ENCODE results near the gene CACNB2.

The CACNB2 gene

GRCh38 chr10:18325889-18326531 lies 185.8 kb downstream of the CACNB2 start:
- DNase-seq (ENCODE audit: insufficient read length, low spot score) (no peak), FAIRE-seq (no peak)
- TF ChIP-seq POLR2AphosphoS5 (IDR thresholded peaks at IDR 0.05; ENCODE audit: low read depth, low read length) (no peak), POLR2A (IDR thresholded peaks at IDR 0.05; ENCODE audit: low read depth, low read length) (no peak), PAX5 (IDR thresholded peaks at IDR 0.05; ENCODE audit: insufficient read depth, low read length, severe bottlenecking) (no peak), TAF1 (IDR thresholded peaks at IDR 0.05; ENCODE audit: low read depth, low read length) (no peak), SPI1 (IDR thresholded peaks at IDR 0.05; ENCODE audit: low read depth, low read length) (no peak), POU2F2 (IDR thresholded peaks at IDR 0.05; ENCODE audit: low read depth, low read length) (no peak)

- FAIRE-seq, result no peak
- no peak for DNase-seq (ENCODE audit: insufficient read length, low spot score)
- TF ChIP-seq POU2F2 (IDR thresholded peaks at IDR 0.05; ENCODE audit: low read depth, low read length) (no peak), PAX5 (IDR thresholded peaks at IDR 0.05; ENCODE audit: insufficient read depth, low read length, severe bottlenecking) (no peak), POLR2AphosphoS5 (IDR thresholded peaks at IDR 0.05; ENCODE audit: low read depth, low read length) (no peak), SPI1 (IDR thresholded peaks at IDR 0.05; ENCODE audit: low read depth, low read length) (no peak), POLR2A (IDR thresholded peaks at IDR 0.05; ENCODE audit: low read depth, low read length) (no peak), TAF1 (IDR thresholded peaks at IDR 0.05; ENCODE audit: low read depth, low read length) (no peak)
Observed at GRCh38 chr10:18328941-18329340, 188.7 kb downstream of the CACNB2 start.

GRCh38 chr10:18332048-18332447 lies 191.8 kb downstream of the CACNB2 start:
- FAIRE-seq (no peak), DNase-seq (ENCODE audit: insufficient read length, low spot score) (no peak)
- no peak for TF ChIP-seq POU2F2 (IDR thresholded peaks at IDR 0.05; ENCODE audit: low read depth, low read length)
- TF ChIP-seq POLR2A (IDR thresholded peaks at IDR 0.05; ENCODE audit: low read depth, low read length), result no peak
- TF ChIP-seq POLR2AphosphoS5 (IDR thresholded peaks at IDR 0.05; ENCODE audit: low read depth, low read length), result no peak
- TF ChIP-seq SPI1 (IDR thresholded peaks at IDR 0.05; ENCODE audit: low read depth, low read length), result no peak
- no peak for TF ChIP-seq PAX5 (IDR thresholded peaks at IDR 0.05; ENCODE audit: insufficient read depth, low read length, severe bottlenecking)
- no peak for TF ChIP-seq TAF1 (IDR thresholded peaks at IDR 0.05; ENCODE audit: low read depth, low read length)

- DNase-seq (ENCODE audit: insufficient read length, low spot score) (no peak), FAIRE-seq (no peak)
- TF ChIP-seq SPI1 (IDR thresholded peaks at IDR 0.05; ENCODE audit: low read depth, low read length) (no peak), POLR2AphosphoS5 (IDR thresholded peaks at IDR 0.05; ENCODE audit: low read depth, low read length) (no peak), TAF1 (IDR thresholded peaks at IDR 0.05; ENCODE audit: low read depth, low read length) (no peak), POU2F2 (IDR thresholded peaks at IDR 0.05; ENCODE audit: low read depth, low read length) (no peak), PAX5 (IDR thresholded peaks at IDR 0.05; ENCODE audit: insufficient read depth, low read length, severe bottlenecking) (no peak), POLR2A (IDR thresholded peaks at IDR 0.05; ENCODE audit: low read depth, low read length) (no peak)
Observed at GRCh38 chr10:18332484-18332883, 192.3 kb downstream of the CACNB2 start.

GRCh38 chr10:18333621-18334020 lies 193.4 kb downstream of the CACNB2 start:
- DNase-seq (ENCODE audit: insufficient read length, low spot score), result no peak
- no peak for FAIRE-seq
- TF ChIP-seq SPI1 (IDR thresholded peaks at IDR 0.05; ENCODE audit: low read depth, low read length), result no peak
- TF ChIP-seq POU2F2 (IDR thresholded peaks at IDR 0.05; ENCODE audit: low read depth, low read length), result no peak
- TF ChIP-seq PAX5 (IDR thresholded peaks at IDR 0.05; ENCODE audit: insufficient read depth, low read length, severe bottlenecking), result no peak
- no peak for TF ChIP-seq POLR2AphosphoS5 (IDR thresholded peaks at IDR 0.05; ENCODE audit: low read depth, low read length)
- TF ChIP-seq TAF1 (IDR thresholded peaks at IDR 0.05; ENCODE audit: low read depth, low read length), result no peak
- no peak for TF ChIP-seq POLR2A (IDR thresholded peaks at IDR 0.05; ENCODE audit: low read depth, low read length)

- TF ChIP-seq POLR2A (IDR thresholded peaks at IDR 0.05; ENCODE audit: low read depth, low read length), result no peak
- no peak for TF ChIP-seq SPI1 (IDR thresholded peaks at IDR 0.05; ENCODE audit: low read depth, low read length)
- no peak for TF ChIP-seq PAX5 (IDR thresholded peaks at IDR 0.05; ENCODE audit: insufficient read depth, low read length, severe bottlenecking)
- TF ChIP-seq POLR2AphosphoS5 (IDR thresholded peaks at IDR 0.05; ENCODE audit: low read depth, low read length), result no peak
- TF ChIP-seq TAF1 (IDR thresholded peaks at IDR 0.05; ENCODE audit: low read depth, low read length), result no peak
- TF ChIP-seq POU2F2 (IDR thresholded peaks at IDR 0.05; ENCODE audit: low read depth, low read length), result no peak
- DNase-seq (ENCODE audit: insufficient read length, low spot score) (no peak), FAIRE-seq (no peak)
Observed at GRCh38 chr10:18334116-18334867, 194.1 kb downstream of the CACNB2 start.

- no peak for FAIRE-seq
- TF ChIP-seq PAX5 (IDR thresholded peaks at IDR 0.05; ENCODE audit: insufficient read depth, low read length, severe bottlenecking), result no peak
- TF ChIP-seq POU2F2 (IDR thresholded peaks at IDR 0.05; ENCODE audit: low read depth, low read length), result no peak
- no peak for TF ChIP-seq POLR2A (IDR thresholded peaks at IDR 0.05; ENCODE audit: low read depth, low read length)
- TF ChIP-seq SPI1 (IDR thresholded peaks at IDR 0.05; ENCODE audit: low read depth, low read length), result no peak
- TF ChIP-seq POLR2AphosphoS5 (IDR thresholded peaks at IDR 0.05; ENCODE audit: low read depth, low read length), result no peak
- DNase-seq (ENCODE audit: insufficient read length, low spot score), result no peak
Observed at GRCh38 chr10:18340496-18341051, 200.3 kb downstream of the CACNB2 start.

- FAIRE-seq (no peak), DNase-seq (ENCODE audit: insufficient read length, low spot score) (no peak)
- TF ChIP-seq POLR2AphosphoS5 (IDR thresholded peaks at IDR 0.05; ENCODE audit: low read depth, low read length) (no peak), POU2F2 (IDR thresholded peaks at IDR 0.05; ENCODE audit: low read depth, low read length) (no peak), POLR2A (IDR thresholded peaks at IDR 0.05; ENCODE audit: low read depth, low read length) (no peak), PAX5 (IDR thresholded peaks at IDR 0.05; ENCODE audit: insufficient read depth, low read length, severe bottlenecking) (no peak), TAF1 (IDR thresholded peaks at IDR 0.05; ENCODE audit: low read depth, low read length) (no peak), SPI1 (IDR thresholded peaks at IDR 0.05; ENCODE audit: low read depth, low read length) (no peak)
Observed at GRCh38 chr10:18341055-18341454, 200.8 kb downstream of the CACNB2 start.

GRCh38 chr10:18343573-18343972 lies 203.3 kb downstream of the CACNB2 start:
- no peak for TF ChIP-seq PAX5 (IDR thresholded peaks at IDR 0.05; ENCODE audit: insufficient read depth, low read length, severe bottlenecking)
- TF ChIP-seq SPI1 (IDR thresholded peaks at IDR 0.05; ENCODE audit: low read depth, low read length), result no peak
- TF ChIP-seq TAF1 (IDR thresholded peaks at IDR 0.05; ENCODE audit: low read depth, low read length), result no peak
- TF ChIP-seq POLR2A (IDR thresholded peaks at IDR 0.05; ENCODE audit: low read depth, low read length), result no peak
- no peak for TF ChIP-seq POU2F2 (IDR thresholded peaks at IDR 0.05; ENCODE audit: low read depth, low read length)
- no peak for TF ChIP-seq POLR2AphosphoS5 (IDR thresholded peaks at IDR 0.05; ENCODE audit: low read depth, low read length)
- FAIRE-seq, result no peak

More at GRCh38 chr10:18343573-18343972, 203.3 kb downstream of the CACNB2 start:
- DNase-seq (ENCODE audit: insufficient read length, low spot score), result no peak
